ENCODE measurements around the gene KBTBD6. TPM values are rescaled to one million over a fixed set of nuclear protein-coding genes. Genes with fewer than 3 reads are reported as not detected.

The KBTBD6 gene
- polyA plus RNA-seq, 1 of the 3 experiments (the other 2 are of a cell fraction), result 1.9 TPM

GRCh38 chr13:41159174-41159573, 26.6 kb upstream of the KBTBD6 start:
- Histone ChIP-seq H4K20me1 (ENCODE audit: insufficient read depth) (no peaks in the 10 kb centered on the region), H3K9me3 (no peaks in the 10 kb centered on the region), H3K27me3 (ENCODE audit: insufficient read depth) (no peaks in the 10 kb centered on the region), H3K9me2 (no peaks in the 10 kb centered on the region), H3K79me2 (ENCODE audit: insufficient read depth) (no peaks in the 10 kb centered on the region), H3K9ac (no peak overlapping the region), H3K4me1 (ENCODE audit: control insufficient read depth in 1 of 2, insufficient read depth in 2 of 2, low read depth in 1 of 2, low read length in 1 of 2) (no peaks in the 10 kb centered on the region), H2AFZ (ENCODE audit: low read depth) (no peak overlapping the region), H3K4me3 (ENCODE audit: low read depth in 2 of 2, low read length in 1 of 2) (no peak overlapping the region), H3K36me3 (replicated peaks in 1 of 2; ENCODE audit: control insufficient read depth in 1 of 2, insufficient read depth in 2 of 2, low read length in 1 of 2) (no peaks in the 10 kb centered on the region), H3K4me2 (no peak overlapping the region), H3F3A (replicated peaks; ENCODE audit: insufficient read depth) (no peaks in the 10 kb centered on the region), H3K27ac (ENCODE audit: low read depth in 2 of 2, low read length in 1 of 2) (no peak overlapping the region)
- TF ChIP-seq RFX5 (IDR thresholded peaks at IDR 0.05; ENCODE audit: low read length), result no peak
- no peak for TF ChIP-seq TAF1 (IDR thresholded peaks at IDR 0.05; ENCODE audit: borderline replicate concordance, low read depth, low read length)
- no peak for TF ChIP-seq GABPA (IDR thresholded peaks at IDR 0.05; ENCODE audit: low read depth)
- TF ChIP-seq USF2 (IDR thresholded peaks at IDR 0.05; ENCODE audit: borderline replicate concordance, low read depth, low read length), result no peak
- no peak for TF ChIP-seq YY1 (IDR thresholded peaks at IDR 0.05; ENCODE audit: low read depth)
- TF ChIP-seq SMC3 (IDR thresholded peaks at IDR 0.05; ENCODE audit: low read depth, low read length), result no peak
- no peak for TF ChIP-seq ELF1 (IDR thresholded peaks at IDR 0.05)
- ChIA-PET POLR2A (no interaction called here), CTCF (no interaction called here)
- DNase-seq, result no peak

GRCh38 chr13:41157048-41157717, 24.6 kb upstream of the KBTBD6 start:
- Histone ChIP-seq H3K4me1 (ENCODE audit: control insufficient read depth in 1 of 2, insufficient read depth in 2 of 2, low read depth in 1 of 2, low read length in 1 of 2) (no peaks in the 10 kb centered on the region), H2AFZ (ENCODE audit: low read depth) (no peak overlapping the region), H3K27me3 (ENCODE audit: insufficient read depth) (no peaks in the 10 kb centered on the region), H3F3A (replicated peaks; ENCODE audit: insufficient read depth) (no peaks in the 10 kb centered on the region), H4K20me1 (ENCODE audit: insufficient read depth) (no peaks in the 10 kb centered on the region), H3K9ac (no peak overlapping the region), H3K9me2 (no peaks in the 10 kb centered on the region), H3K4me3 (ENCODE audit: low read depth in 2 of 2, low read length in 1 of 2) (no peak overlapping the region), H3K79me2 (ENCODE audit: insufficient read depth) (no peaks in the 10 kb centered on the region), H3K27ac (ENCODE audit: low read depth in 2 of 2, low read length in 1 of 2) (no peak overlapping the region), H3K9me3 (no peaks in the 10 kb centered on the region), H3K36me3 (replicated peaks in 1 of 2; ENCODE audit: control insufficient read depth in 1 of 2, insufficient read depth in 2 of 2, low read length in 1 of 2) (no peaks in the 10 kb centered on the region), H3K4me2 (no peak overlapping the region)
- 99% methylated on average over 4 of the region's 4 CpGs for WGBS (ENCODE audit: low lambda C conversion rate)
- no peak for TF ChIP-seq REST (IDR thresholded peaks at IDR 0.05; ENCODE audit: low read depth, low read length)
- no peak for DNase-seq
- POLR2A ChIA-PET, result interaction anchor here (0.6 kb wide), 1 partner anchor 415 kb away, joined by 4 read pairs; no protein-coding TSS in a partner anchor
- CTCF ChIA-PET, result interaction anchor here (0.6 kb wide), 1 partner anchor 142 kb away, joined by 3 read pairs; no protein-coding TSS in a partner anchor
